GM12872 (cell line): Measurements from ENCODE around the gene SLX4IP.

Experiments used
- CTCF ChIP-seq: IDR thresholded peaks from 3 replicates; pipeline ENCODE4 v1.5.1; 2011; ENCODE audit warnings: low read depth, mild to moderate bottlenecking, low read length, moderate library complexity; ENCODE audit not compliant: insufficient read depth

Gene SLX4IP

GRCh38 chr20:10645205-10645570 is 210.1 kb downstream of the SLX4IP start:
- TF ChIP-seq CTCF: no peak

DNA sequence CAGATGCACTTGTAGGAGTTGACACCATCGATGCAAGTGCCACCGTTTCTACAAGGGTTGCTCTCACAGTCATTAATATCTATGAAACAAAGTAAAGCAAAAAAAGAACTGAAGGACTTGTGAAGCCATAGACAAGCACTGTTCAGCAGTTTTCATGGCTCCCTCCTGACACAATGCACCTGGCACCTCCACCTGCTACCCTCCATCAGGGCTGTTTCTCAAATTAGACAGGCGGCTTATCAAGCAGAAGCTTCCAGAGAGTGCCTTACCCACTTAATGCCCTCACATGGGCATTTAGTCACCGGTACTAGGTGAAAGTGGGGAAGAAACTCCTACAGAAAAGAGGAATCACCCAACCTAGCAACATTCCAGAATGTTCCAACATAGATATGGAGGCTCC is 210.9 kb downstream of the SLX4IP start:
- TF ChIP-seq CTCF: no peak

GRCh38 chr20:10646886-10647420 is 211.8 kb downstream of the SLX4IP start:
- TF ChIP-seq CTCF: no peak

DNA sequence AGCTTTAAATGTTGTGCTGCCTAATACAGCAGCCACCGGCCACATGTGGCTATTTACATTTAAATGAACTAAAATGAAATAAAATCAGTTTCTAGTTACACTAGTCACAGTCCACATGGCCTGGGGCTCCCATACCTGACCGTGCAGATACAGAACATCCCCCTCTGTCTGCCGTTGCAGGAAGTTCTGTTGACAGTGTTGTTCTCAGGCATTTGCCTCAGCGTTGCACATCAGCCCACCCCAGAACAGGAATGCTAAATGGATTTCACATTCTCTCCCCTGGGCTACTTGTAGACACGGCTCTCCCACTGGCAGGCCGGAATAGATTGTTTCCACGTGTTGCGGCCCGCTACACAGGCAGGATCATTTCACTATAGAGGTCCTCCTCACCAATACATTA is 212.4 kb downstream of the SLX4IP start:
- TF ChIP-seq CTCF: peak; percentile 26; the same call in 1 of the 3 replicates

- TF ChIP-seq CTCF: no peak
Measured at GRCh38 chr20:10647909-10648308, 212.8 kb downstream of the SLX4IP start.

DNA sequence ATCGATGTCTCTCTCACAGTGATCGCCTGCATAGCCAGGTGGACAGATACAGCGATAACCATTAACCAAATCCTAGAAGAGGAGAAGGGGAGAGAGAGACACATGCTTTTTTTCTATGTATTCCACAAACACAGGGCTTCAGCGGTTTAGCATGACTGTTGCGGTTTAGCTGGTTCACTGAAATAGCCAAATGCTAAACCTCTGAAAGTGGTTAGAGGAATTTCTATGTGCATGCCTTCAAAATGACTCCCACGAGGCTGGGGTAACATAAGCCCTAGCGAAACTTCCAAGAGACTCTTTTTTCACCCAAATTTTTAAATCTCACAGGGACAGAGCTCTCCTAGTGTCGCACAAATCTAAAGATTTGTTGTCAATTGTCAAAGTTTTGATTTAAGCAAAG is 213.5 kb downstream of the SLX4IP start:
- no peak for TF ChIP-seq CTCF

DNA sequence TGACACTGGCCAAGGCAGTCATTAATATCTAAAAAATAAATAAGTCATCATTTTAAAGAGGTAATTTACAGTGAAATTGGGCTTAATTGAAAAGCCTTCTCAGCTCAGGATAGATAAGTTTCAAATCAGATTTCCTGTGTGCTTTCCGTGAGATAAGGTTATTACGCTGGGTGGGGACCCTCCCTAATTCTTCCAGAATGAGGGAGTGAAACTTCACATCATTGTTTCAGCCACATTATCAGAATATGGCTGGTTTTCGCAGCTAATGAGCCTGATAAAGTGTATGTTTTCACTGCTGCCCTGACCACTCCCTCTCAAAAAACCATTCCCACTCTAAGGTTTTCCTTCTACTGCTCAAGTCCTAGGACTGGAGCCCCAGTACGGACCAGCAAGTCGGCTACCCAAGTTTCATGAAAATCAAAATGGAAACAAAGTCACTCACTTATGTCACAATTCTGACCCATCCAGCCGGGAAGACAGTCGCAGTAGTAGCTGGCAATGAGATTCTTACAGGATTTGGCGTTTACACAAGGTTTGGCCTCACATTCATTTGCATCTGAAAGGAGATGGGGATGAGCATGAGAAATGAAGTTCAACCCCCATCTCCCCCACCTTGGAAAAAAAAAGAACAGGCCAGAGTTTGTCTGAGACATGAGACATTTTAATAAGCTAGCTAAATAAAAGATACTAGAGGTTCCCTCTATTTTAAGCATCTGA is 214.1 kb downstream of the SLX4IP start:
- TF ChIP-seq CTCF: no peak
